Activated CD4-positive, alpha-beta memory T cell treated with anti-CD3 and anti-CD28 coated beads, Interleukin-2, amount 10 ng/mL, durations not matched to agents 7 days and 5 days (primary cell): ENCODE data around the gene EXOG. TPM values are rescaled to one million over a fixed set of nuclear protein-coding genes. Genes with fewer than 3 reads are reported as not detected.
"Not testable (repeated sequence)": the region's sequence is repeated elsewhere in the genome, so short reads cannot be mapped to it uniquely, and the experiment has no call there.

Experiments used
- CTCF ChIA-PET: fragments of 350-600 bp; sonication (Branson Sonifier 250); formaldehyde crosslinking; loops from one replicate; lab custom pipeline; 2021; ENCODE audit warnings: antibody characterized with exemption, inconsistent platforms; lab: Charles Lee
- POLR2A ChIA-PET: fragments of 350-600 bp; sonication (Branson Sonifier 250); formaldehyde crosslinking; loops from one replicate; lab custom pipeline; 2021; ENCODE audit warnings: antibody characterized with exemption; lab: Charles Lee
- DNase-seq: peaks from one replicate; pipeline ENCODE4 v3.0.0-alpha.2; 2020
- H3K27ac Mint-ChIP-seq: one replicate; pipeline ENCODE4 v1.8.0; 2021; ENCODE audit warnings: mild to moderate bottlenecking, mixed read lengths
- H3K27me3 Mint-ChIP-seq: one replicate; pipeline ENCODE4 v1.8.0; 2021; ENCODE audit warnings: mixed read lengths
- H3K36me3 Mint-ChIP-seq: one replicate; pipeline ENCODE4 v1.8.0; 2021; ENCODE audit warnings: low read depth, mixed read lengths
- H3K4me1 Mint-ChIP-seq: one replicate; pipeline ENCODE4 v1.8.0; 2021; ENCODE audit warnings: mixed read lengths
- H3K4me3 Mint-ChIP-seq: one replicate; pipeline ENCODE4 v1.8.0; 2021; ENCODE audit warnings: mild to moderate bottlenecking, mixed read lengths
- H3K9me3 Mint-ChIP-seq: one replicate; pipeline ENCODE4 v1.8.0; 2021; ENCODE audit warnings: mixed read lengths
- total RNA-seq, 2 experiments: library from RNA; stranded (reverse); gene quantifications; one replicate each; pipeline ENCODE4 v1.2.3, GENCODE V29; 2021

The EXOG gene
- total RNA-seq, 2 experiments from 2014 or later: 17.8 to 19.0 TPM

DNA sequence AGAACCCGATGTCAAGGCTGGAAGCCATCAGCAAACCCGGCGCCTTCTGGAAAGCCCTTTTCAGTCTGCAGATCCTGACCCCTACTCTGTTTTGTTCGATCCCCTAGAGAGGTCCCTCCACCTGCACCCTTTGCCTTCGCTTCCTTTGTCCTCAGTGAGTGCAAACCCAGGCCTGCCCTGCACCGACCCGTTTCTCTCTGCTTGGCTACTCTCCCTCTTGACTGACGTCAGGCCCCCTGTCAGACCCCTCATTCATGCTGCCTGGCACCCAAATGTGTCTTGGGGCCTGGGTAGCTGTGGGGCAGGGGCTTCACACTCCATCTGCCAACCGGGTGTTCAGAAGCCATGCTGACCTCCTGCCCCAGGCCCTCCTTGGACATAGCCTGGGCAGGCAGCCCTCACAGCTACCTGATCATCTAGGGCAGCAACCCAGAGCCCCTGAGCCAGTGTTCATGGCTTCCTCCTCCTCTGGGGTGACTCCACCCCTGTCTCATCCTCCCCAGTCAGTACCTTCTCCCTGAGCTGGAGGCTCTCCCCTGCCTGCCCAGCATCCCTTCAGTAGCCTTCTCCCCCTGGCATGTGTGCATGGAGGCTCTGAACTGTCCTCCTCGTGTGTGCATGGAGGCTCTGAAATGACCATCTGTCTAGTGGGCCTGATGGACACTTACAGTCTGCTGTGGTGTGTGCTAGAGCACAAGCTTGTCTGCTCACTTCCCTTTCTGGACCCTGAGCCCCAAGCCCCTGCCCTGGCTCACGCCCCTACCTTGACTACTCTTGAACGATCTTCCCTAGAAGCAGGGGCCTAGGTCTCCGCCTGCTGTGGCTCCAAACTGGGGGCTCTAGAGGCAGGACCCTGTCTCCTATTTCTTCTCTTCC, 69.4 kb downstream of the EXOG start:
- no peak for DNase-seq
- H3K4me3 Mint-ChIP-seq: no peak overlapping the region
- no peaks in the 10 kb centered on the region for H3K36me3 Mint-ChIP-seq
- H3K27me3 Mint-ChIP-seq: no peaks in the 10 kb centered on the region
- H3K27ac Mint-ChIP-seq: no peak overlapping the region
- H3K9me3 Mint-ChIP-seq: no peaks in the 10 kb centered on the region
- ChIA-PET CTCF (interaction anchor here (0.6 kb wide), 1 partner anchor 661 kb away, joined by 3 read pairs; no protein-coding TSS in a partner anchor), POLR2A (no interaction called here)
- no peaks in the 10 kb centered on the region for H3K4me1 Mint-ChIP-seq

DNA sequence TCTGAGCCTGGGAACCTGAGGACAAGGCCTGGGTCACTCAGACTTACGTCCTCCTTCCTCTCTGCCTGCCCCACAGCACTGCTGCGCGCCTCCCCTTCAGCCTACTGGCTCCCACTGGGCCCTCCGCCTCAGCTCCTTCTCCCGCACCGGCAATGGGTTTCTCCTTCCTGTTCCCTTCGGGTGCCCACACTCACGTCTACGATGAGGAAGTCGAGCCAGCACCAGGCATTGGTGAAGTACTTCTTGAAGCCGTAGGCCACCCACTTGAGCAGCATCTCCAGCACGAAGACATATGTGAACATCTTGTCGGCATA, 70.0 kb downstream of the EXOG start:
- CTCF ChIA-PET: no interaction called here
- no peaks in the 10 kb centered on the region for H3K36me3 Mint-ChIP-seq
- H3K4me3 Mint-ChIP-seq: no peak overlapping the region
- H3K9me3 Mint-ChIP-seq: no peaks in the 10 kb centered on the region
- POLR2A ChIA-PET: no interaction called here
- DNase-seq: no peak
- no peaks in the 10 kb centered on the region for H3K27me3 Mint-ChIP-seq
- H3K4me1 Mint-ChIP-seq: no peaks in the 10 kb centered on the region
- no peak overlapping the region for H3K27ac Mint-ChIP-seq

DNA sequence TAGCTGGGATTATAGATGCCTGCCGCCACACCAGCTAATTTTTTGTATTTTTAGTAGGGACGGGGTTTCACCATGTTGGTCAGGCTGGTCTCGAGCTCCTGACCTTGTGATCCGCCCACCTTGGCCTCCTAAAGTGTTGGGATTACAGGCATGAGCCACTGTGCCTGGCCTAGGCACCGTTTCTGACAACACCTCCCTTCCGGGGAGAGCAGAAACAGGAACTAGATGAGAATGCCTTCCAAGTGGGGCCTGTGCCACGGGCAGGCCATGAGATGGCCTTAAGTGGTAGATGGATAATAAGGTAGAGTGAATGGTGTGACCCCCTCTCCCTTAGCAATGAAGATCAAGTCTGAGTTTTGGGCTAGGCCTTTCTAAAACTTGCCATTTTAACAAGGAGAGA, 70.7 kb downstream of the EXOG start:
- H3K4me3 Mint-ChIP-seq, DNase-seq, H3K9me3 Mint-ChIP-seq, H3K36me3 Mint-ChIP-seq, POLR2A ChIA-PET, H3K27me3 Mint-ChIP-seq, H3K27ac Mint-ChIP-seq, H3K4me1 Mint-ChIP-seq: not testable (repeated sequence)
- CTCF ChIA-PET: interaction anchor here (0.7 to 1.2 kb wide), 2 partner anchors 45 to 80 kb away, joined by 3 read pairs; no protein-coding TSS in a partner anchor

DNA sequence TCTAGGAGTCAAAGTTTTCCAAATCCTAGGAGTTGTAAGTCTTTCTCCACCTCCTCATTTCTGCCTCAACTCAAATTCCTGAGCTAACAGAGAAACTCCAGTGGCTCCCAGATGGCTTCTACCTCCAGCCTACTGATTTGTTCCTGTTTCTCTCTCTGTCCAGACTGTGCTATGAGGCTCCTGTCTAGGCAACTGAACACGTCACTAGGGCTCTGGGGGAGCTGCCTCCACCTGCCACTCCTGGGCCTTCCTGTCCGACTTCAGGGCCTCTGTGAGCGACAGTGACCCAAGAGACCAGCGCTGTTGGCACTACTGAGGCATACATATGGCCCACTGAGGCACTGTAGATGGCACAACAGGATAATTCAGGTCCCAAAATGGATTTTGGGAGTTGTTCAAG, 71.4 kb downstream of the EXOG start:
- Mint-ChIP-seq H3K4me1 (no peaks in the 10 kb centered on the region), H3K4me3 (no peak overlapping the region), H3K27ac (no peak overlapping the region), H3K27me3 (no peaks in the 10 kb centered on the region), H3K36me3 (no peaks in the 10 kb centered on the region), H3K9me3 (no peaks in the 10 kb centered on the region)
- DNase-seq: no peak
- ChIA-PET POLR2A (no interaction called here), CTCF (interaction anchor here (1.2 kb wide), 1 partner anchor 46 kb away, joined by 3 read pairs; no protein-coding TSS in a partner anchor)

DNA sequence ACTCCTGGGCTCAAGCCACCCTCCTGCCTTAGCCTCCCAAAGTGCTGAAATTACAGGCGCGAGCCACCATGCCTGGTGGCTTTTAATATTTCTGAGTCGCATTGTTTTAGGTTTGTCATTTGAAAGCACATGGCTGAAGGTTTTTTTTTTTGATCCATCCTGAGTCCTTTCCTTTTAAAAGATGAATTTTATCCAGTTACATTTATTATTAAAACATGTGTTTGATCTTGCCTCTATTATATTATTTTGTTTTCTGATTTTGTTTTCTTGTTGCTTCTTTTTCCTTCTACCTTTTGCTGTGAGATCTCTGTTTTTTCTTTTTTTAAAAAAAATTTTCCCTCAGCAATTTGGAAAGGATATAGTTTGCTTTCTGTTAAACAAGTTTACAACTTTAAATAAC, 77.0 kb downstream of the EXOG start:
- CTCF ChIA-PET: interaction anchor here (0.6 kb wide), 1 partner anchor 12 kb away, joined by 3 read pairs; no protein-coding TSS in a partner anchor
- no peaks in the 10 kb centered on the region for H3K9me3 Mint-ChIP-seq

DNA sequence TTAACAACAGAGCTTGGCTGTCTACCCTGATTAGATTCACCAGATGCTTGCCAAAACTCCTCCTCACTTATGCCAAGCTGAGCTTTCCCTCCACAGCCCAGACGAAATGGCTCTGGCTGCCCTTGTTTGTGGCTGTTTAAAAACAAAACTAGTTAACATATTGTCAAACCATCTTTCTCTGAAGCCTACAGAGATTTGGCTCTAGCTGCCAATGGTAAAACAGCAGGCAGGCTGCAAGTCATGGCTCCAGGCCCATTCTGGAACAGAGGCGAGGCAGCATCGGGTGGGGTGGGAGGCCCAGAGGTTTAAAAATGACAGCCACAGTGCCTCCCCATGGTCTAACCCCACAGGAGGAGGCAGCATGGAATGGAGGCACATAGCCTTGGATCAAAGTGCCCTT, 77.4 kb downstream of the EXOG start:
- no peak overlapping the region for H3K27ac Mint-ChIP-seq
- H3K36me3 Mint-ChIP-seq: no peaks in the 10 kb centered on the region
- H3K4me3 Mint-ChIP-seq: no peak overlapping the region
- H3K9me3 Mint-ChIP-seq: no peaks in the 10 kb centered on the region
- ChIA-PET POLR2A (no interaction called here), CTCF (interaction anchor here (0.6 kb wide), 1 partner anchor 13 kb away, joined by 3 read pairs; no protein-coding TSS in a partner anchor)
- peak; percentile 13 for DNase-seq
- no peaks in the 10 kb centered on the region for H3K4me1 Mint-ChIP-seq
- no peaks in the 10 kb centered on the region for H3K27me3 Mint-ChIP-seq

More for the DNA sequence above, 77.0 kb downstream of the EXOG start:
- H3K27ac Mint-ChIP-seq: no peak overlapping the region
- no peak overlapping the region for H3K4me3 Mint-ChIP-seq
- H3K27me3 Mint-ChIP-seq: no peaks in the 10 kb centered on the region
- no peak for DNase-seq
- H3K4me1 Mint-ChIP-seq: no peaks in the 10 kb centered on the region
- H3K36me3 Mint-ChIP-seq: no peaks in the 10 kb centered on the region
- POLR2A ChIA-PET: no interaction called here

DNA sequence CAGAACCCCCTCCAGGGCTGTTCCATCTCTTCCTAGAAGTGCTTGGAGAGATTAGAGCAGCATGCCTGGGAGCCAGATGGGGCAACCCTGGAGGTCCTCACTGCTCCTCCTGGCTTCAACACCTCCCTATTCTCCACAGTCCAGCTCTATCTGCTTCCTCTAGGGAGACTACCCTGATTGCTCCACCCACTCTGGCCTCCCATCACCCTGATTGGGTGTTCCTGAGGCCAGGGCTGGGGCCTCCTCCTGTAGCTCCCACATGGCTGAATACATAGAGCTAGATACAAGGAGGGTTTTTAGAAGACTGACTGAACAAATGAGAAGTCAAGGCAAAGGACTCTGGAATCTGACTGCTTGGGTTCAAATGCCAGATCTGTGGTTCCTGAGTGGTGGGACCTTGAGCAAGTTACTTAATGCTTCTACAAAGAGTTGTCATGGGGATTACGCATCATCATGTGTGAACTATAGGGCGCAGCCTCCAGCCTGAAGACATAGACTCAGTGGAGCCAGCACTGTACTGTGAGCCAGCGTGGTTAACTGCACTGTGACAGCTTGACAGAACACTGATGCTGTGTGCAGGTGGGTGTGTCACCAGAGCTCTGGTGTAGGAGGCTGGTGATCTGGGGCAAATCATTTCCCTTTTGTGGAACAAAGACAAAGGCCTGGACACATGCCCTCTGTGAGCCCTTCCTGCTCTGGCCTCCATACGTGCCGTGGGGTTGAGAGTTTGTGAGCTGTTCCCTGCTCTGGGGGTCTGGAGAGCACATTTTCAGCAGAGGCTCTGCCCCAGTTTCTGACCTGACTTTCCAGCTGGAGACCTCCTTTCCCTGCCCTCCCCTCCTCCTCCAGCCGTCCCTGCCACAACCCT, 78.5 kb downstream of the EXOG start:
- peak; percentile 11 for DNase-seq
- CTCF ChIA-PET: no interaction called here
- Mint-ChIP-seq H3K9me3 (no peaks in the 10 kb centered on the region), H3K27me3 (no peaks in the 10 kb centered on the region), H3K36me3 (no peaks in the 10 kb centered on the region), H3K27ac (no peak overlapping the region), H3K4me3 (no peak overlapping the region), H3K4me1 (no peaks in the 10 kb centered on the region)
- POLR2A ChIA-PET: no interaction called here

DNA sequence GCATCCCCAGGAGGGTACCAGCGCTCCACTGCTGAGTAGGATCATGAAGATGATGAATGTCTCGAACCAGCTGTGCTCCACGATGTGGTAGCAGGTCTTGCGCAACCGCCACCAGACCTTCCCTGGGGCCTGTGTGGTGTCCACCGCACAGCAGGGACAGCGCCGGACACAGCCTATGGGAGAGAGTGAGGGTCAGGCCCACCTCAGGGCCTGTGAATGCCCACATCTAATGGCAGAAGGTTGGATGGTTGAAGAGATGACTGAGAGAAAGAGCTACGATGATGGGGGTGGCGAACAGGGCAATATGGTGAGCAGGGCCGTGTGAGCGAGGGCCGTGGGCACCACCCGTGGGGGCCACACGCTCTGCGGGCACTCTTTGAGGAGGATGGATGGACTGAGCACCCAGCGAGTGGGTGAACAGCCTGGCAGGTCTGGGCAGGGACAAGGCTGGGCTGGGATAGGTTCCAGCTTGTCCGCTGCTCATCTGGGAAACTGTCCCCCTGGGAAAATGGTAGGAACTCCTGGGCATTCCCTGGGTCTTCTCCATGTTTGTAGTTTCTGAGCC, 79.2 kb downstream of the EXOG start:
- DNase-seq: peak; percentile 14
- no peak overlapping the region for H3K27ac Mint-ChIP-seq
- no peaks in the 10 kb centered on the region for H3K36me3 Mint-ChIP-seq
- H3K9me3 Mint-ChIP-seq: no peaks in the 10 kb centered on the region
- POLR2A ChIA-PET: no interaction called here
- H3K4me3 Mint-ChIP-seq: no peak overlapping the region
- H3K4me1 Mint-ChIP-seq: no peaks in the 10 kb centered on the region
- H3K27me3 Mint-ChIP-seq: no peaks in the 10 kb centered on the region
- CTCF ChIA-PET: interaction anchor here (0.9 kb wide), 1 partner anchor 71 kb away, joined by 3 read pairs; no protein-coding TSS in a partner anchor

Other genes with a start within 250 kb of the EXOG start
- gene SLC22A13, start 230.5 kb upstream of the EXOG start, total RNA-seq: under 1 TPM; 0.25 to 0.28 TPM
- gene SLC22A14, start 214.0 kb upstream of the EXOG start, total RNA-seq: not detected
- 1 to 10 TPM; 3.1 to 3.2 TPM for gene XYLB, start 149.6 kb upstream of the EXOG start, total RNA-seq
- 1 to 10 TPM; 7.0 to 7.6 TPM for gene ACVR2B, start 42.5 kb upstream of the EXOG start, total RNA-seq
- gene SCN5A, start 153.3 kb downstream of the EXOG start, total RNA-seq: under 1 TPM in 1 of 2 experiments, not detected in 1; 0.10 TPM